ENCODE data around the gene MRPL33.

Gene MRPL33

DNA sequence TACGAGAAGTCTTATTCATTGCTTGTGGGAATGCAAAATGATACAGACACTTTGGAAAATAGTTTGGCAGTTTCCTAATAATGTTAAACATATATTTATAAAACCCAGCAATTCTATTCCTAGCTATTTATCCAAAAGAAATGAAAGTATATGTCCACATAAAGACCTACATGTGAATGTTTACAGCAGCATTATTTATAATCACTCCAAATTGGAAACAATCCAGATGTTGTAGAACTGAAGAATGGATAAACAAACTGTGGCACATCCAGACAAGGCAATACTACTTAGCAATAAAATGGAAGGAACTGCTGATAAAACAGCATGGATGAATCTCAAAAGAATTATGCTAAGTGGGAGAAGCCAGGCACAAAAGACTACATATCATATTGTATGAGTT lies 19.3 kb downstream of the MRPL33 start:
- Histone ChIP-seq H3K4me1 (ENCODE audit: control insufficient read depth, insufficient read depth, low read length) (peaks cover 5% of the 10 kb centered on the region), H3K9me3 (ENCODE audit: control insufficient read depth, low read length) (no peaks in the 10 kb centered on the region), H3K27me3 (replicated peaks; ENCODE audit: control insufficient read depth, insufficient read depth, low read length) (no peaks in the 10 kb centered on the region), H3K36me3 (ENCODE audit: control insufficient read depth, insufficient read depth, low read length, severe bottlenecking) (no peaks in the 10 kb centered on the region), H3K4me3 (ENCODE audit: low read length) (no peak overlapping the region), H3K9ac (ENCODE audit: low read length) (no peak overlapping the region)
- no peak for DNase-seq (ENCODE audit: low read depth)

DNA sequence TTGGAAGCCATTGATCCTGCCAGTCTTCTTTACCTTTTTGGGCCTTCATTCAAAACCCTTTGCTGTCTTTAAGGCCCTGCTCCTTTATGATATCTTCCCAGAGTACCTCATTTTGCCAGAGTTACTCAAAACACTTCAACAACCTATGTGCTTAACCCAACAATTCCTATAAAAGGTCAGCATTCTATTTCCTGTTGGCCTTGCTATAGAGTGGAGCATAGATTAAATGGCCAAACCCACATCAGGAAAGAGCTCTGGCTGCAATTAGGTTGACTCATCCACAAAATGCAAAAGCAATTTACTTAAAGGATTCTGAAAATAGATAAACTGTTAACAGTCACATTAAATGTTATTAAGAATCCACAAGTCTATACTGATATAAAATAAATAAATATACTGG lies 21.2 kb downstream of the MRPL33 start:
- Histone ChIP-seq H3K4me3 (ENCODE audit: low read length) (no peak overlapping the region), H3K9ac (ENCODE audit: low read length) (no peak overlapping the region), H3K36me3 (ENCODE audit: control insufficient read depth, insufficient read depth, low read length, severe bottlenecking) (no peaks in the 10 kb centered on the region), H3K4me1 (ENCODE audit: control insufficient read depth, insufficient read depth, low read length) (peaks cover 23% of the 10 kb centered on the region), H3K27me3 (replicated peaks; ENCODE audit: control insufficient read depth, insufficient read depth, low read length) (no peaks in the 10 kb centered on the region), H3K9me3 (ENCODE audit: control insufficient read depth, low read length) (no peaks in the 10 kb centered on the region)
- DNase-seq (ENCODE audit: low read depth) = peak; percentile 43

DNA sequence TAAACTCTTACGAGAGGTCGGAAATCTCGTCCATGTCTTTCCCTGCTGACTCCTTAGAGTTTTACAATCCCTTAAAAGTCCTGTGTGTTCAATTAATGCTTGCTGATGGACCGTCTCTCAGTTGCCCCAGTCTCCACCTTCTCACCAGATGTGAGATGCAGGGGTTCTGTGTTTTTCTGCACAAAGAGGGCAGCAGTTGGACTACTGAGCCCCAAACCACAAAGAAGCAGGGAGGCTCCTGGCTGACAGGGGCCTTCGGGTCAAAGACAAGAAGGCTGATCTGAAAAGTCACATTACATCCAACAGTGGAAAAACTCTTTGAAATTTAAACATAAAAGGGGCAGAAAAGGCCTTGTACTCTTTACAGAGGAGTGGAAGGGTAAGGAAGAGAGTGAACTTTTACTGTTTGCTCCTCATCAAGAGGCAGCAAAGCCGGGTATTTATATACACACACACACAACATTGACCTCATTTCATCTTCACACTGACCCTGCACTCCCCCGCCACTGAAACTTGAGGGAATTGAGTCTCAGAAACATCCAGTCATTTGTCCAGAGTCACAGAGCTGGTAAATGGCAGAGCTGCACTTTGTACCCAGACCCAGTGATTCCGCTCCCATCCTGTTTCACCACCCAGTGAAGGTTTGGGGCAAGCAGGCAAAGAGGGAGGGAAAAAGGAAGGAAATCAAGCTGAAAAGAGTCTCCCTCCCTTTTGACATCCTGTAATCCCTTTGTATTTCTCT lies 23.7 kb downstream of the MRPL33 start:
- Histone ChIP-seq H3K9ac (ENCODE audit: low read length) (peak overlapping the region; percentile 2), H3K9me3 (ENCODE audit: control insufficient read depth, low read length) (no peaks in the 10 kb centered on the region), H3K4me3 (ENCODE audit: low read length) (no peak overlapping the region), H3K36me3 (ENCODE audit: control insufficient read depth, insufficient read depth, low read length, severe bottlenecking) (no peaks in the 10 kb centered on the region), H3K4me1 (ENCODE audit: control insufficient read depth, insufficient read depth, low read length) (peaks cover 37% of the 10 kb centered on the region), H3K27me3 (replicated peaks; ENCODE audit: control insufficient read depth, insufficient read depth, low read length) (no peaks in the 10 kb centered on the region)
- DNase-seq (ENCODE audit: low read depth) = no peak

DNA sequence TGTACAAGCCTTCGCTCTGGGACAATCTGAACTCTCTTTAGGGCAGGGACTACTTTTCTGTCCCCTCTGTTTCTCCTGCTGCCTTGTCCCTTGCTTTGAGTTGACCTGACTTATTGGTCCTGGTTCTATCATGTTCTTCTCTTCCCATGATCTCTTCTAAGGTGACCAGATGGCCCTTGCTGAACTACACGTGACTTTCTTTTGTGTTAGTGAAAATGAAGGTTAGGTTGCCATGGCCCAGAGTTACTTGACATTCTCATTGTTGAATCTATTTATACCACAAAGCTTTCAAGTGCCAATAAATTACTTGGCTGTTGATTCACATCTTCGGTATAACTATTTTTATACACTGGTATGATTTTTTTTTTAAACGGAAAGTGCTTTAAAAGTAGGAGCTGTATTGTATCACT lies 24.4 kb downstream of the MRPL33 start:
- H3K4me3 ChIP-seq (ENCODE audit: low read length) = no peak overlapping the region
- no peak for DNase-seq (ENCODE audit: low read depth)
- H3K27me3 ChIP-seq (replicated peaks; ENCODE audit: control insufficient read depth, insufficient read depth, low read length) = no peaks in the 10 kb centered on the region
- H3K36me3 ChIP-seq (ENCODE audit: control insufficient read depth, insufficient read depth, low read length, severe bottlenecking) = no peaks in the 10 kb centered on the region
- H3K9me3 ChIP-seq (ENCODE audit: control insufficient read depth, low read length) = no peaks in the 10 kb centered on the region
- H3K4me1 ChIP-seq (ENCODE audit: control insufficient read depth, insufficient read depth, low read length) = peaks cover 41% of the 10 kb centered on the region
- peak overlapping the region; percentile 2 for H3K9ac ChIP-seq (ENCODE audit: low read length)

DNA sequence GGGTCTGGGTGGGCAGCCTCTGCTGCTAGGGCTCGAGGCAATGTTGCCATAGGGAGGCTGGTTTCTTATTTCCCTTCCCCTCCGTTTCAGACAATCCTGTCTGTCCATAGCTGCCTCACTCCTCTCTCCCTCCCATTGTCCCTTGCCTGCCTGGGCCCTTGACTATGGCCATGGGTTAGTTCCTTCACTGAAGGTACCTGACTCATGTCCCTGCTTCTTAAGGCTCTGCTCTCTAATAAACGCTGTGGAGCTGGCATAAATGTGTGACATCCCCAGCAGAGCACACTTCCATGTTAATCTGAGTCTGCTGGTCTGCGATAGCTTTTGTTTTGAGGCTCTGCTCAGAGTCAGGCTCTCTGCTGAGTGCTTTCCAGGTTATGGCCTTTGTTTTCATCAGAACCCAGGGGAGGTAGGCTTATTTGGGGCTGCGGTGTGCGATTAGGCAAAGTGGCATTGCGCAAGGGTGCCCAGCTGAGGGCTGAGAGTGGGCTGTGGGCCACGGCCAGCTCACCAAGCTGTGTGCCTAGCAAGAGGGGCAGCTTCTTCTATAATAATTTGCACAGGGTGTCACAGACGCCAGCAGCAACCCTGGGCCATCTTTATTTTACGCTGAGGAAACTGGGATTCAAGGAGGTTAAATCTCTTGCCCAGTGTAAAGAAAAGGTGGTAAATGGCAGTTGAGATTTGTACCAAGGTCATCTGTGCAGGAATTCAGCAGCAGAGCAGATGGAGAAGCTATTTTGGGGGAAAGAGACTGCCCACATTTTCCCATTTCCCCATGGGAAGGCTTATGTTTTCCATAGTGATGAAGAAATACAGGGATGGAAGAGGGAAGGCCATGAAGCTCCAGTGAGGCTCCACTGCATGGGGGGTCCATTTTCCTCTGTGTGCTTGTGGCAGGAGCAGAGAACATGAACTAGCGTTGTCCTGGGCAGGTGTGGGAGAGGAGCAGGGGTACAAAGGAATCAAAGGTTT lies 25.6 kb downstream of the MRPL33 start:
- no peak for DNase-seq (ENCODE audit: low read depth)
- peaks cover 41% of the 10 kb centered on the region for H3K4me1 ChIP-seq (ENCODE audit: control insufficient read depth, insufficient read depth, low read length)
- H3K9me3 ChIP-seq (ENCODE audit: control insufficient read depth, low read length) = no peaks in the 10 kb centered on the region
- peak overlapping the region; percentile 28 for H3K9ac ChIP-seq (ENCODE audit: low read length)
- H3K36me3 ChIP-seq (ENCODE audit: control insufficient read depth, insufficient read depth, low read length, severe bottlenecking) = no peaks in the 10 kb centered on the region
- no peaks in the 10 kb centered on the region for H3K27me3 ChIP-seq (replicated peaks; ENCODE audit: control insufficient read depth, insufficient read depth, low read length)
- no peak overlapping the region for H3K4me3 ChIP-seq (ENCODE audit: low read length)

DNA sequence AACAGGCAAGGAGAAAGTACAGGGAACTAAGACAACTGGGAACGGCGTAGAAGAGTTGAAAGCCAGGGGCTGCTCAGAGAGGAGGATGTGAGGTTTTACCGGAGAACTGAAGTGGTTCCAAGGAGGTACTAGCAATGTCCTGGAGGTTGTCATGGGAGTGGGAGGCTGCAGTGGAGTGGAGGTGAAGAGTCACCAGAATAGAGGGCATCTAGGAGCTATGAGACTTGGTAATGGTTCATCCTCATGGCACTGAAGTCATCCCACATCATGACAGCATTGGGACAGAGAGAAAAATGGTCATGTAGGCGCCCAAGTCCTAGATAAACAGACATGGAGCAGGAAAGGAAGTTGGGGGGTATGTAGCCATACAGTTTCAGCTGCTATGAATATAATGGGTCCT lies 26.3 kb downstream of the MRPL33 start:
- Histone ChIP-seq H3K9ac (ENCODE audit: low read length) (no peak overlapping the region), H3K9me3 (ENCODE audit: control insufficient read depth, low read length) (no peaks in the 10 kb centered on the region), H3K4me1 (ENCODE audit: control insufficient read depth, insufficient read depth, low read length) (peaks cover 41% of the 10 kb centered on the region), H3K4me3 (ENCODE audit: low read length) (no peak overlapping the region), H3K36me3 (ENCODE audit: control insufficient read depth, insufficient read depth, low read length, severe bottlenecking) (no peaks in the 10 kb centered on the region), H3K27me3 (replicated peaks; ENCODE audit: control insufficient read depth, insufficient read depth, low read length) (no peaks in the 10 kb centered on the region)
- DNase-seq (ENCODE audit: low read depth) = no peak

DNA sequence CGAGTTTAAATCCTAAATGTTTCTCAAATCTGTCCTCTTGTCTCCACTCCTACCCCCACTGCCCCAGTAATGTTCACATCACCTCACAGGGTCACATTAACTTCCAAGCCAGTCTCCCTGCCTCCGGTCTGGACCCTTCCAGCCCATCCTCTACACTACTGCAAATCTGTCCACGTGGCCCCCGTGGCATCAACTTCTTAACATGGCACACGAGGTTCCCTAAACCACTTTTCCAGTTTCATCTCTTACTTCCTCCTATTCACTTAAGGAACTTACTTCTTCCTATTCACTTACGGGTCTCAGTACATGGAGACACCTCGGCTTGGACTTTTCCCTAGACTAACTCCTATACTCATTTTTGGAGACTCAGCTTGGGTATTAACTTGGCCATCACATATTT lies 27.0 kb downstream of the MRPL33 start:
- H3K27me3 ChIP-seq (replicated peaks; ENCODE audit: control insufficient read depth, insufficient read depth, low read length) = no peaks in the 10 kb centered on the region
- H3K36me3 ChIP-seq (ENCODE audit: control insufficient read depth, insufficient read depth, low read length, severe bottlenecking) = no peaks in the 10 kb centered on the region
- peak overlapping the region; percentile 9 for H3K9ac ChIP-seq (ENCODE audit: low read length)
- H3K4me1 ChIP-seq (ENCODE audit: control insufficient read depth, insufficient read depth, low read length) = peaks cover 46% of the 10 kb centered on the region
- no peak for DNase-seq (ENCODE audit: low read depth)
- no peak overlapping the region for H3K4me3 ChIP-seq (ENCODE audit: low read length)
- H3K9me3 ChIP-seq (ENCODE audit: control insufficient read depth, low read length) = no peaks in the 10 kb centered on the region

DNA sequence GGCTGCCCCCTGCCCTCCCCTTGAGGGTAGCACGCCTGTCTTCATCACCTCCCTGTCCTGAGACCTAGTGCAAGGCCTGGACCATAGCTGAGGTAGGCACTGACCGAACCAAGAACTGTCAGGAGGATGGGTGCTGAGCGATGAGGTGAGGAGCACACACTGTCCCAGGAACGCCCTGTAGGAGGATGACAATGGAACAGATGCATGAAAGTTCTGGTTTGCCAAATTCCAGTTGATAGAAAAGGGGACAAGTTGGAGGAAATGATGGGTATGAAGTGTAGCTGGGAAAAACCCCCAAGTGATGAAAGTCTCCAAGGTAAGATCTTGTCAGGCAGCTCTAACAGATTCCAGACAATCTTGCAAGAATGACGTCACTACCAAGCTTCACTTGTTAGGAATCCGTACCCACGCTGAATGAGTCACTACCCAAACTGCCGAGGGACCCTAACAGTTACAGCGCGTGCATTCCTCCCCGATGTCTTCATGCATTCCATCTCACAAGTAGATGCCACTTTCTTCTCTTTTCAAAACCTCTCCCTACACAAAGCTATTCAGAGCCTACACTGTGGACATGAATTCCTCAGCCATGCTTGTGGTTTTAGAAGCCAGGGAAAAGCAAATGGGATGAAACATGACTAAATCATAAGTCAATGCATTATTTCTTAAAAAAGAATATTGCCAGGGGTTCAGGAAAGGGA lies 27.6 kb downstream of the MRPL33 start:
- H3K27me3 ChIP-seq (replicated peaks; ENCODE audit: control insufficient read depth, insufficient read depth, low read length) = no peaks in the 10 kb centered on the region
- peak overlapping the region; percentile 79 for H3K9ac ChIP-seq (ENCODE audit: low read length)
- H3K4me3 ChIP-seq (ENCODE audit: low read length) = peak overlapping the region; percentile 10
- DNase-seq (ENCODE audit: low read depth) = peak; percentile 99
- H3K36me3 ChIP-seq (ENCODE audit: control insufficient read depth, insufficient read depth, low read length, severe bottlenecking) = no peaks in the 10 kb centered on the region
- H3K9me3 ChIP-seq (ENCODE audit: control insufficient read depth, low read length) = no peaks in the 10 kb centered on the region
- H3K4me1 ChIP-seq (ENCODE audit: control insufficient read depth, insufficient read depth, low read length) = peaks cover 51% of the 10 kb centered on the region

DNA sequence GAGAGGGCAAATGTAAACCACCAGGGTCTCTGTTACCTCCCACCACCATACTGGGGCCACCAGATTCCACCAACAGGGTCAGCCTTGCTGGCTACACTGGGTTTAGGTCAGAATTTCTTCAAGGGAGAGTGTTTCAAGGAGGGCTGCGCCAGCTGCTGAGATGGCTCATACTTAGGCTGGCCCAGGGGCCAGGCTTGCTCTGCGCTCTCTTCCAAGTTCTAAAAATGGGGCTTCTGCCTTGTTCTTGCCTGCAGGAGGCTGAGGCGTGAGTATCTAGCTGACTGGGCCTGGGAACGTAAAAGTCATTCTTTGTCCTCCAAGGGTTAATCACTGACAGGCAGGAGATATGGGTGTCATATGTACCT lies 28.1 kb downstream of the MRPL33 start:
- no peak for DNase-seq (ENCODE audit: low read depth)
- H3K4me1 ChIP-seq (ENCODE audit: control insufficient read depth, insufficient read depth, low read length) = peaks cover 56% of the 10 kb centered on the region

DNA sequence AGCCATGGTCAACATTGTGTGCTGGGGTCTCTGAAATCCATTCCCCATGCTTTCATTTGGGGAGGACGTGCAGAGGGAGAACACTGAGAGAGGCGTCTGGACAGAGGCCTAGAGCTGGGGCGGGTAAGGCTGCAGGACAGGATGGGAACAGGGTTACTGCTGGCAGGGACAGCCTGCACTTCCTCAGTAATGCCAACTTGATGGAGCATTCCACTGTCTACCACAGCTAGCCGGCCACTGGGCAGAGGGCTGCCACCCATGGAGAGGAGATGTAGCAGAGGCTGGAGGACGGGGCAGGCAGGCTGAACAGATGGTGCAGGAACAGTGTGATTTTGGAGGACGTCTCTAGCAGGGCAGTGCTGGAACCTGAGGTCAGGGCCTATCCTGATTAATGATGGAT lies 29.3 kb downstream of the MRPL33 start:
- Histone ChIP-seq H3K4me3 (ENCODE audit: low read length) (no peak overlapping the region), H3K9ac (ENCODE audit: low read length) (no peak overlapping the region), H3K27me3 (replicated peaks; ENCODE audit: control insufficient read depth, insufficient read depth, low read length) (no peaks in the 10 kb centered on the region), H3K36me3 (ENCODE audit: control insufficient read depth, insufficient read depth, low read length, severe bottlenecking) (no peaks in the 10 kb centered on the region), H3K9me3 (ENCODE audit: control insufficient read depth, low read length) (no peaks in the 10 kb centered on the region), H3K4me1 (ENCODE audit: control insufficient read depth, insufficient read depth, low read length) (peaks cover 51% of the 10 kb centered on the region)
- DNase-seq (ENCODE audit: low read depth) = no peak

More for the DNA sequence above, 28.1 kb downstream of the MRPL33 start:
- no peaks in the 10 kb centered on the region for H3K27me3 ChIP-seq (replicated peaks; ENCODE audit: control insufficient read depth, insufficient read depth, low read length)
- H3K9me3 ChIP-seq (ENCODE audit: control insufficient read depth, low read length) = no peaks in the 10 kb centered on the region
- H3K36me3 ChIP-seq (ENCODE audit: control insufficient read depth, insufficient read depth, low read length, severe bottlenecking) = no peaks in the 10 kb centered on the region
- H3K4me3 ChIP-seq (ENCODE audit: low read length) = peak overlapping the region; percentile 10
- H3K9ac ChIP-seq (ENCODE audit: low read length) = peak overlapping the region; percentile 79

DNA sequence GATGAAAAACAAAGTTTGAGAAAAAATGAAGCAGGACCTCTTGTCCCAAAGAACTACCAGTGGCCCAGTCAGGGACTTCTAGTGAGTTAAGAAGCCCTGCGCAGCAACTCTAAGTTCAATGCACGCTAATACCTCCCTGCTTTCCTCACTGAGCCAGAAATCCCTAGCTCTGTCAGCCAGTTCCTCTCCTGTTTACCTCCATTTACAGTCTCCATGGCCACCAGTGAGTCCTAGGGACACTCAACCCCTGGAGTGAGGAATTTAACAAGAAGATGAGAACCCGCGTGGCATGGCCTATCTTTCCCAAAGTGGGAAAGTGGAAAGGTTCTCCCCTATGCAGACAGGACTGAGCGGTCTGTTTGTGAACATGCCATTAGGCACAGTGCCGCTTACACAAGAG lies 31.0 kb downstream of the MRPL33 start:
- H3K4me3 ChIP-seq (ENCODE audit: low read length) = no peak overlapping the region
- H3K4me1 ChIP-seq (ENCODE audit: control insufficient read depth, insufficient read depth, low read length) = peaks cover 36% of the 10 kb centered on the region
- H3K36me3 ChIP-seq (ENCODE audit: control insufficient read depth, insufficient read depth, low read length, severe bottlenecking) = no peaks in the 10 kb centered on the region
- no peak overlapping the region for H3K9ac ChIP-seq (ENCODE audit: low read length)
- DNase-seq (ENCODE audit: low read depth) = no peak
- no peaks in the 10 kb centered on the region for H3K9me3 ChIP-seq (ENCODE audit: control insufficient read depth, low read length)
- H3K27me3 ChIP-seq (replicated peaks; ENCODE audit: control insufficient read depth, insufficient read depth, low read length) = no peaks in the 10 kb centered on the region
